Measurements from ENCODE around the gene DDC. TPM values are rescaled to one million over a fixed set of nuclear protein-coding genes. Genes with fewer than 3 reads are reported as not detected.

Gene DDC
- total RNA-seq, 1 experiment from 2014 or later, result not detected

GRCh38 chr7:50421043-50421442, 144.2 kb downstream of the DDC start:
- H3K4me2 ChIP-seq (ENCODE audit: low read length), result no peak overlapping the region
- no peaks in the 10 kb centered on the region for H3K9me2 ChIP-seq (ENCODE audit: insufficient read depth)
- H3K36me3 ChIP-seq (ENCODE audit: control insufficient read depth in 1 of 2, insufficient read depth in 2 of 2, low read length in 2 of 2), result no peaks in the 10 kb centered on the region
- intact Hi-C loops (cut with micrococcal nuclease), result no loop called here
- ChIA-PET CTCF (interaction anchor here (0.6 kb wide), 1 partner anchor 25 kb away, joined by 3 read pairs; no protein-coding TSS in a partner anchor), RAD21 (ENCODE audit: low non-redundant PET in 1 of 2, low total read pairs in 2 of 2, uncharacterized antibody in 2 of 2, unreplicated experiment in 2 of 2) (no interaction called here), POLR2A (no interaction called here)
- H3K4me3 ChIP-seq (replicated peaks in 1 of 2; ENCODE audit: low read depth in 1 of 2, low read length in 2 of 2), result no peak overlapping the region
- H3K27me3 ChIP-seq (ENCODE audit: insufficient read depth, low read length), result no peaks in the 10 kb centered on the region
- no peaks in the 10 kb centered on the region for H3K4me1 ChIP-seq (ENCODE audit: control insufficient read depth in 1 of 2, insufficient read depth in 2 of 2, low read length in 2 of 2)
- no peak overlapping the region for H3K9ac ChIP-seq (ENCODE audit: low read length)
- BruUV-seq (replicated peaks), result no TSS peak
- H3K9me3 ChIP-seq (ENCODE audit: control insufficient read depth in 1 of 2, insufficient read depth in 1 of 2, low read depth in 1 of 2, low read length in 2 of 2), result no peaks in the 10 kb centered on the region
- no peak for TF ChIP-seq POLR2A (IDR thresholded peaks at IDR 0.05; ENCODE audit: borderline replicate concordance, extremely low read depth, insufficient read depth, insufficient read length)
- TF ChIP-seq, protein P1, sequence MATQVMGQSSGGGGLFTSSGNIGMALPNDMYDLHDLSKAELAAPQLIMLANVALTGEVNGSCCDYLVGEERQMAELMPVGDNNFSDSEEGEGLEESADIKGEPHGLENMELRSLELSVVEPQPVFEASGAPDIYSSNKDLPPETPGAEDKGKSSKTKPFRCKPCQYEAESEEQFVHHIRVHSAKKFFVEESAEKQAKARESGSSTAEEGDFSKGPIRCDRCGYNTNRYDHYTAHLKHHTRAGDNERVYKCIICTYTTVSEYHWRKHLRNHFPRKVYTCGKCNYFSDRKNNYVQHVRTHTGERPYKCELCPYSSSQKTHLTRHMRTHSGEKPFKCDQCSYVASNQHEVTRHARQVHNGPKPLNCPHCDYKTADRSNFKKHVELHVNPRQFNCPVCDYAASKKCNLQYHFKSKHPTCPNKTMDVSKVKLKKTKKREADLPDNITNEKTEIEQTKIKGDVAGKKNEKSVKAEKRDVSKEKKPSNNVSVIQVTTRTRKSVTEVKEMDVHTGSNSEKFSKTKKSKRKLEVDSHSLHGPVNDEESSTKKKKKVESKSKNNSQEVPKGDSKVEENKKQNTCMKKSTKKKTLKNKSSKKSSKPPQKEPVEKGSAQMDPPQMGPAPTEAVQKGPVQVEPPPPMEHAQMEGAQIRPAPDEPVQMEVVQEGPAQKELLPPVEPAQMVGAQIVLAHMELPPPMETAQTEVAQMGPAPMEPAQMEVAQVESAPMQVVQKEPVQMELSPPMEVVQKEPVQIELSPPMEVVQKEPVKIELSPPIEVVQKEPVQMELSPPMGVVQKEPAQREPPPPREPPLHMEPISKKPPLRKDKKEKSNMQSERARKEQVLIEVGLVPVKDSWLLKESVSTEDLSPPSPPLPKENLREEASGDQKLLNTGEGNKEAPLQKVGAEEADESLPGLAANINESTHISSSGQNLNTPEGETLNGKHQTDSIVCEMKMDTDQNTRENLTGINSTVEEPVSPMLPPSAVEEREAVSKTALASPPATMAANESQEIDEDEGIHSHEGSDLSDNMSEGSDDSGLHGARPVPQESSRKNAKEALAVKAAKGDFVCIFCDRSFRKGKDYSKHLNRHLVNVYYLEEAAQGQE (IDR thresholded peaks at IDR 0.05; ENCODE audit: low read depth), result no peak
- H2AFZ ChIP-seq (ENCODE audit: low read depth, low read length, poor library complexity, severe bottlenecking), result no peak overlapping the region
- no peak for ATAC-seq
- no peak overlapping the region for H3K27ac ChIP-seq (ENCODE audit: low read depth, low read length)
- no peaks in the 10 kb centered on the region for H4K20me1 ChIP-seq (ENCODE audit: insufficient read depth)
- DNase-seq (ENCODE audit: low read depth, low spot score), result no peak
- H3K79me2 ChIP-seq (ENCODE audit: insufficient read depth, low read length), result no peaks in the 10 kb centered on the region

GRCh38 chr7:50418526-50419290, 146.5 kb downstream of the DDC start:
- no peak overlapping the region for H3K4me2 ChIP-seq (ENCODE audit: low read length)
- intact Hi-C loops (cut with micrococcal nuclease), result loop anchor here (1.0 to 5.0 kb wide), 5 partner anchors 213 to 742 kb away; partner anchors contain the start of gene ZPBP
- H3K27ac ChIP-seq (ENCODE audit: low read depth, low read length), result no peak overlapping the region
- no TSS peak for BruUV-seq (replicated peaks)
- no peaks in the 10 kb centered on the region for H3K79me2 ChIP-seq (ENCODE audit: insufficient read depth, low read length)
- no peaks in the 10 kb centered on the region for H4K20me1 ChIP-seq (ENCODE audit: insufficient read depth)
- H3K9me3 ChIP-seq (ENCODE audit: control insufficient read depth in 1 of 2, insufficient read depth in 1 of 2, low read depth in 1 of 2, low read length in 2 of 2), result no peaks in the 10 kb centered on the region
- H3K9ac ChIP-seq (ENCODE audit: low read length), result no peak overlapping the region
- CTCF ChIA-PET, result interaction anchor here (1.0 to 3.7 kb wide), 14 partner anchors 8 to 899 kb away, joined by 3 to 27 read pairs (median 5); no protein-coding TSS in a partner anchor
- POLR2A ChIA-PET, result no interaction called here
- H3K27me3 ChIP-seq (ENCODE audit: insufficient read depth, low read length), result no peaks in the 10 kb centered on the region
- DNase-seq (ENCODE audit: low read depth, low spot score), result no peak
- H3K36me3 ChIP-seq (ENCODE audit: control insufficient read depth in 1 of 2, insufficient read depth in 2 of 2, low read length in 2 of 2), result no peaks in the 10 kb centered on the region
- H2AFZ ChIP-seq (ENCODE audit: low read depth, low read length, poor library complexity, severe bottlenecking), result no peak overlapping the region
- H3K9me2 ChIP-seq (ENCODE audit: insufficient read depth), result no peaks in the 10 kb centered on the region
- ATAC-seq, result no peak
- no peaks in the 10 kb centered on the region for H3K4me1 ChIP-seq (ENCODE audit: control insufficient read depth in 1 of 2, insufficient read depth in 2 of 2, low read length in 2 of 2)
- no peak overlapping the region for H3K4me3 ChIP-seq (replicated peaks in 1 of 2; ENCODE audit: low read depth in 1 of 2, low read length in 2 of 2)
- RAD21 ChIA-PET (ENCODE audit: low non-redundant PET in 1 of 2, low total read pairs in 2 of 2, uncharacterized antibody in 2 of 2, unreplicated experiment in 2 of 2), result interaction anchor here in 1 of 2 experiments (0.8 to 1.4 kb wide), 3 partner anchors 9 to 276 kb away, joined by 3 to 4 read pairs (median 4); no protein-coding TSS in a partner anchor
- no peak for TF ChIP-seq SIN3A (IDR thresholded peaks at IDR 0.05; ENCODE audit: low read depth)
- TF ChIP-seq ZFX (IDR thresholded peaks at IDR 0.05), result no peak
- no peak for TF ChIP-seq POLR2A (IDR thresholded peaks at IDR 0.05; ENCODE audit: borderline replicate concordance, extremely low read depth, insufficient read depth, insufficient read length)
- TF ChIP-seq MAX (IDR thresholded peaks at IDR 0.05), result no peak
- TF ChIP-seq POLR2AphosphoS5 (IDR thresholded peaks at IDR 0.05; ENCODE audit: low read depth, low read length), result no peak
- TF ChIP-seq JUND (IDR thresholded peaks at IDR 0.05), result no peak
- TF ChIP-seq ATF3 (IDR thresholded peaks at IDR 0.05), result no peak
- no peak for TF ChIP-seq TCF7L2 (IDR thresholded peaks at IDR 0.05; ENCODE audit: borderline replicate concordance, extremely low read depth, insufficient read depth, insufficient read length)
- TF ChIP-seq, protein P2, sequence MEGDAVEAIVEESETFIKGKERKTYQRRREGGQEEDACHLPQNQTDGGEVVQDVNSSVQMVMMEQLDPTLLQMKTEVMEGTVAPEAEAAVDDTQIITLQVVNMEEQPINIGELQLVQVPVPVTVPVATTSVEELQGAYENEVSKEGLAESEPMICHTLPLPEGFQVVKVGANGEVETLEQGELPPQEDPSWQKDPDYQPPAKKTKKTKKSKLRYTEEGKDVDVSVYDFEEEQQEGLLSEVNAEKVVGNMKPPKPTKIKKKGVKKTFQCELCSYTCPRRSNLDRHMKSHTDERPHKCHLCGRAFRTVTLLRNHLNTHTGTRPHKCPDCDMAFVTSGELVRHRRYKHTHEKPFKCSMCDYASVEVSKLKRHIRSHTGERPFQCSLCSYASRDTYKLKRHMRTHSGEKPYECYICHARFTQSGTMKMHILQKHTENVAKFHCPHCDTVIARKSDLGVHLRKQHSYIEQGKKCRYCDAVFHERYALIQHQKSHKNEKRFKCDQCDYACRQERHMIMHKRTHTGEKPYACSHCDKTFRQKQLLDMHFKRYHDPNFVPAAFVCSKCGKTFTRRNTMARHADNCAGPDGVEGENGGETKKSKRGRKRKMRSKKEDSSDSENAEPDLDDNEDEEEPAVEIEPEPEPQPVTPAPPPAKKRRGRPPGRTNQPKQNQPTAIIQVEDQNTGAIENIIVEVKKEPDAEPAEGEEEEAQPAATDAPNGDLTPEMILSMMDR (IDR thresholded peaks at IDR 0.05 in 2 of 3, conservative IDR thresholded peaks at IDR 0.05 in 1 of 3; ENCODE audit: borderline replicate concordance in 1 of 3, insufficient read depth in 1 of 3, low read depth in 2 of 3, low read length in 2 of 3), result no peak
- TF ChIP-seq FOSL1 (IDR thresholded peaks at IDR 0.05; ENCODE audit: low read depth), result no peak
- no peak for TF ChIP-seq RAD21 (IDR thresholded peaks at IDR 0.05; ENCODE audit: low read depth)
- TF ChIP-seq ELF1 (IDR thresholded peaks at IDR 0.05; ENCODE audit: borderline replicate concordance, low read depth), result no peak

Data from HCT116 (cell line).